ENCODE measurements around the gene PAK6. TPM values are rescaled to one million over a fixed set of nuclear protein-coding genes. Genes with fewer than 3 reads are reported as not detected.

The PAK6 gene
- total RNA-seq, 1 donor: not detected

- peaks cover 2% of the 10 kb centered on the region for H3K27me3 ChIP-seq (ENCODE audit: insufficient read depth, low read length)
- H3K79me2 ChIP-seq (ENCODE audit: insufficient read depth, low read length): no peaks in the 10 kb centered on the region
- no peak for TF ChIP-seq CTCF (IDR thresholded peaks at IDR 0.05; ENCODE audit: extremely low read depth, low read depth, low read length)
- H3K4me3 ChIP-seq (ENCODE audit: insufficient read depth, low read length): no peak overlapping the region
- no peaks in the 10 kb centered on the region for H3K9me3 ChIP-seq (ENCODE audit: low read depth, low read length)
- no peaks in the 10 kb centered on the region for H3K36me3 ChIP-seq (ENCODE audit: insufficient read depth, low read length)
- DNase-seq (ENCODE audit: insufficient read length, low spot score, missing footprints): peak; percentile 77
- no peak overlapping the region for H3K4me2 ChIP-seq (ENCODE audit: insufficient read depth, low read length)
- H2AFZ ChIP-seq (ENCODE audit: low read length): no peak overlapping the region
- peaks cover 2% of the 10 kb centered on the region for H4K20me1 ChIP-seq (ENCODE audit: insufficient read depth, low read length)
- peaks cover 8% of the 10 kb centered on the region for H3K4me1 ChIP-seq (ENCODE audit: insufficient read depth, low read length)
- no peak overlapping the region for H3K27ac ChIP-seq (ENCODE audit: low read depth, low read length)
Measured at GRCh38 chr15:40241269-40242212, 2.7 kb downstream of the PAK6 start.

- H4K20me1 ChIP-seq (ENCODE audit: insufficient read depth, low read length): peaks cover 2% of the 10 kb centered on the region
- peaks cover 8% of the 10 kb centered on the region for H3K4me1 ChIP-seq (ENCODE audit: insufficient read depth, low read length)
- peak; percentile 44 for DNase-seq (ENCODE audit: insufficient read length, low spot score, missing footprints)
- no peaks in the 10 kb centered on the region for H3K9me3 ChIP-seq (ENCODE audit: low read depth, low read length)
- no peaks in the 10 kb centered on the region for H3K36me3 ChIP-seq (ENCODE audit: insufficient read depth, low read length)
- H3K27ac ChIP-seq (ENCODE audit: low read depth, low read length): no peak overlapping the region
- H3K27me3 ChIP-seq (ENCODE audit: insufficient read depth, low read length): peaks cover 3% of the 10 kb centered on the region
- H3K4me2 ChIP-seq (ENCODE audit: insufficient read depth, low read length): no peak overlapping the region
- H3K4me3 ChIP-seq (ENCODE audit: insufficient read depth, low read length): no peak overlapping the region
- no peak overlapping the region for H2AFZ ChIP-seq (ENCODE audit: low read length)
- H3K79me2 ChIP-seq (ENCODE audit: insufficient read depth, low read length): no peaks in the 10 kb centered on the region
- TF ChIP-seq CTCF (IDR thresholded peaks at IDR 0.05; ENCODE audit: extremely low read depth, low read depth, low read length): no peak
Measured at GRCh38 chr15:40242213-40242599, 3.3 kb downstream of the PAK6 start.

GRCh38 chr15:40242601-40243000, 3.7 kb downstream of the PAK6 start:
- H3K4me3 ChIP-seq (ENCODE audit: insufficient read depth, low read length): no peak overlapping the region
- H4K20me1 ChIP-seq (ENCODE audit: insufficient read depth, low read length): peaks cover 2% of the 10 kb centered on the region
- H3K9me3 ChIP-seq (ENCODE audit: low read depth, low read length): no peaks in the 10 kb centered on the region
- H2AFZ ChIP-seq (ENCODE audit: low read length): no peak overlapping the region
- no peak overlapping the region for H3K4me2 ChIP-seq (ENCODE audit: insufficient read depth, low read length)
- TF ChIP-seq CTCF (IDR thresholded peaks at IDR 0.05; ENCODE audit: extremely low read depth, low read depth, low read length): no peak
- peaks cover 6% of the 10 kb centered on the region for H3K27me3 ChIP-seq (ENCODE audit: insufficient read depth, low read length)
- peaks cover 8% of the 10 kb centered on the region for H3K4me1 ChIP-seq (ENCODE audit: insufficient read depth, low read length)
- no peak overlapping the region for H3K27ac ChIP-seq (ENCODE audit: low read depth, low read length)
- H3K36me3 ChIP-seq (ENCODE audit: insufficient read depth, low read length): no peaks in the 10 kb centered on the region
- H3K79me2 ChIP-seq (ENCODE audit: insufficient read depth, low read length): no peaks in the 10 kb centered on the region
- DNase-seq (ENCODE audit: insufficient read length, low spot score, missing footprints): peak; percentile 64

GRCh38 chr15:40243126-40243810, 4.4 kb downstream of the PAK6 start:
- Histone ChIP-seq H3K4me3 (ENCODE audit: insufficient read depth, low read length) (no peak overlapping the region), H3K79me2 (ENCODE audit: insufficient read depth, low read length) (no peaks in the 10 kb centered on the region), H4K20me1 (ENCODE audit: insufficient read depth, low read length) (peaks cover 2% of the 10 kb centered on the region), H3K4me1 (ENCODE audit: insufficient read depth, low read length) (peaks cover 8% of the 10 kb centered on the region), H3K4me2 (ENCODE audit: insufficient read depth, low read length) (no peak overlapping the region), H2AFZ (ENCODE audit: low read length) (no peak overlapping the region), H3K27ac (ENCODE audit: low read depth, low read length) (no peak overlapping the region), H3K36me3 (ENCODE audit: insufficient read depth, low read length) (no peaks in the 10 kb centered on the region), H3K9me3 (ENCODE audit: low read depth, low read length) (no peaks in the 10 kb centered on the region), H3K27me3 (ENCODE audit: insufficient read depth, low read length) (peaks cover 5% of the 10 kb centered on the region)
- TF ChIP-seq CTCF (IDR thresholded peaks at IDR 0.05; ENCODE audit: extremely low read depth, low read depth, low read length): no peak
- DNase-seq (ENCODE audit: insufficient read length, low spot score, missing footprints): peak; percentile 66

Data from osteoblast (primary cell).